Gastrocnemius medialis (tissue), 4 donors: ENCODE measurements around the gene NFIA. TPM values are rescaled to one million over a fixed set of nuclear protein-coding genes. Genes with fewer than 3 reads are reported as not detected.

Source experiments
- ATAC-seq, 2 donors: fragments of 150-250 bp; one replicate each; pipeline ENCODE4 v1.9.1; 2016
- DNase-seq, 2 donors: peaks; one replicate each; pipeline ENCODE4 v3.0.0-alpha.2; 2019
- H3K27ac ChIP-seq, 4 donors: fragments of 200-600 bp; sonication (generic); 1 replicate in 1 of 4; 2 replicates in 3 of 4; pipeline ENCODE4 v1.5.1; 2016 to 2018; ENCODE audit warnings: mild to moderate bottlenecking in 2 of 4, moderate library complexity in 1 of 4
- H3K27me3 ChIP-seq, 3 donors: fragments of 200-600 bp; sonication (generic) in 2 of 3; 1 replicate in 1 of 3; 2 replicates in 2 of 3; pipeline versions ENCODE4 v1.5.1 to v1.6.0; 2016 to 2019; ENCODE audit warnings: mild to moderate bottlenecking in 1 of 3, moderate library complexity in 1 of 3
- H3K36me3 ChIP-seq, 2 donors: fragments of 200-600 bp; sonication (generic) in 1 of 2; one replicate each; pipeline ENCODE4 v1.5.1; 2017 to 2018
- H3K4me1 ChIP-seq, 2 donors: fragments of 200-600 bp; sonication (generic) in 1 of 2; one replicate each; pipeline ENCODE4 v1.5.1; 2016 to 2017; ENCODE audit warnings: mild to moderate bottlenecking in 2 of 2
- H3K4me3 ChIP-seq, 4 donors: fragments of 200-600 bp; sonication (generic) in 3 of 4; 1 replicate in 1 of 4; 2 replicates in 3 of 4; pipeline ENCODE4 v1.5.1; 2016 to 2019; ENCODE audit warnings: mild to moderate bottlenecking in 2 of 4
- H3K9me3 ChIP-seq, 3 donors: fragments of 200-600 bp; sonication (generic) in 2 of 3; 1 replicate in 1 of 3; 2 replicates in 2 of 3; pipeline ENCODE4 v1.5.1; 2016 to 2019
- POLR2A ChIP-seq, 2 donors: fragments of 450-650 bp; IDR thresholded peaks; one replicate each; pipeline ENCODE4 v1.6.1; 2017; ENCODE audit warnings: antibody characterized with exemption in 2 of 2, mild to moderate bottlenecking in 2 of 2, moderate library complexity in 2 of 2
- in situ Hi-C, 4 donors: fragments of 200-750 bp; cut with MboI; loops; one replicate each; pipeline versions ENCODE4 v1.15.0 to v1.8.0; 2017; ENCODE audit warnings: low sequenced_read_pairs in 4 of 4
- intact Hi-C: fragments of 100-400 bp; cut with DNase I; formaldehyde crosslinking; loops from one replicate; pipeline ENCODE4 v1.15.1; 2023; ENCODE audit warnings: low total_unique reads
- total RNA-seq, 4 donors: library from RNA; depleted of rRNA; stranded (reverse); fragments of >200 nt; gene quantifications; one replicate each; pipeline versions ENCODE4 v1.1.0 to v1.2.3, GENCODE V29; 2016
- TF ChIP-seq, protein P1 (sequence below), 5 experiments: fragments of 450-650 bp in 3 of 5; fragments of 200-600 bp in 2 of 5; sonication (generic) in 2 of 5; IDR thresholded peaks in 4 of 5; conservative IDR thresholded peaks in 1 of 5; 1 replicate in 4 of 5; 2 replicates in 1 of 5; pipeline ENCODE4 v1.5.1; 2016 to 2019; ENCODE audit warnings: antibody characterized with exemption in 5 of 5, mild to moderate bottlenecking in 3 of 5, moderate library complexity in 3 of 5

NFIA gene
- total RNA-seq, 4 donors from 2014 or later, result 12.9 to 27.0 (median 26.6) TPM

GRCh38 chr1:61406467-61406866 lies 324.1 kb downstream of the NFIA start:
- intact Hi-C loops (no loop called here), in situ Hi-C loops (no loop called here)
- Histone ChIP-seq H3K27me3 (no peaks in the 10 kb centered on the region), H3K4me1 (peaks cover 12 to 13% of the 10 kb centered on the region in 2 donors), H3K36me3 (peaks cover 0 to 36% of the 10 kb centered on the region in 2 donors), H3K27ac (no peak overlapping the region), H3K4me3 (no peak overlapping the region), H3K9me3 (no peaks in the 10 kb centered on the region)
- no peak for DNase-seq
- TF ChIP-seq, protein P1, sequence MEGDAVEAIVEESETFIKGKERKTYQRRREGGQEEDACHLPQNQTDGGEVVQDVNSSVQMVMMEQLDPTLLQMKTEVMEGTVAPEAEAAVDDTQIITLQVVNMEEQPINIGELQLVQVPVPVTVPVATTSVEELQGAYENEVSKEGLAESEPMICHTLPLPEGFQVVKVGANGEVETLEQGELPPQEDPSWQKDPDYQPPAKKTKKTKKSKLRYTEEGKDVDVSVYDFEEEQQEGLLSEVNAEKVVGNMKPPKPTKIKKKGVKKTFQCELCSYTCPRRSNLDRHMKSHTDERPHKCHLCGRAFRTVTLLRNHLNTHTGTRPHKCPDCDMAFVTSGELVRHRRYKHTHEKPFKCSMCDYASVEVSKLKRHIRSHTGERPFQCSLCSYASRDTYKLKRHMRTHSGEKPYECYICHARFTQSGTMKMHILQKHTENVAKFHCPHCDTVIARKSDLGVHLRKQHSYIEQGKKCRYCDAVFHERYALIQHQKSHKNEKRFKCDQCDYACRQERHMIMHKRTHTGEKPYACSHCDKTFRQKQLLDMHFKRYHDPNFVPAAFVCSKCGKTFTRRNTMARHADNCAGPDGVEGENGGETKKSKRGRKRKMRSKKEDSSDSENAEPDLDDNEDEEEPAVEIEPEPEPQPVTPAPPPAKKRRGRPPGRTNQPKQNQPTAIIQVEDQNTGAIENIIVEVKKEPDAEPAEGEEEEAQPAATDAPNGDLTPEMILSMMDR (IDR thresholded peaks at IDR 0.05 in 4 of 5, conservative IDR thresholded peaks at IDR 0.05 in 1 of 5), result no peak
- no peak for TF ChIP-seq POLR2A (IDR thresholded peaks at IDR 0.05)
- ATAC-seq, result no peak

DNA sequence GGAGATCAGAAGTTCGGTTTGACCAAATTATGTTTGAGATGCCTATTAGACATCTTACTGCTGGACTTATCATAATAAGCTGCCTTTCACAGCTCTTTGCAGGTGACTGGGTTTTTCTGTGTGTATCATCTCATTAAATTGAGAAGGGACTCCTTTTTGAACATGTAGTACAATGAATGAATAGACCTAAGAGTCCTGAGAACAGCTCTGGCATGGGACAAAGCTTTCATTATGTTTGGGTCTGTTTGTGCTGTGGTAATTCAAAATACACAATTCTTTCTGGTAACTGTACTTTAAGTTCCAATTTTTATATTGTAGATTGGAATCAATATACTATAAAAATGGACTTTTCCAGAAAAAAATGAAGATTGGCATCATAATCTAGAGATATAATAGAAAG lies 330.2 kb downstream of the NFIA start:
- intact Hi-C loops (no loop called here), in situ Hi-C loops (no loop called here)
- Histone ChIP-seq H3K36me3 (peaks cover 0 to 36% of the 10 kb centered on the region in 2 donors), H3K4me3 (no peak overlapping the region), H3K27me3 (no peaks in the 10 kb centered on the region), H3K27ac (no peak overlapping the region), H3K9me3 (no peaks in the 10 kb centered on the region), H3K4me1 (no peaks in the 10 kb centered on the region)
- no peak for DNase-seq
- no peak for TF ChIP-seq POLR2A (IDR thresholded peaks at IDR 0.05)
- TF ChIP-seq, protein P1 (IDR thresholded peaks at IDR 0.05 in 4 of 5, conservative IDR thresholded peaks at IDR 0.05 in 1 of 5), result no peak
- ATAC-seq, result no peak

DNA sequence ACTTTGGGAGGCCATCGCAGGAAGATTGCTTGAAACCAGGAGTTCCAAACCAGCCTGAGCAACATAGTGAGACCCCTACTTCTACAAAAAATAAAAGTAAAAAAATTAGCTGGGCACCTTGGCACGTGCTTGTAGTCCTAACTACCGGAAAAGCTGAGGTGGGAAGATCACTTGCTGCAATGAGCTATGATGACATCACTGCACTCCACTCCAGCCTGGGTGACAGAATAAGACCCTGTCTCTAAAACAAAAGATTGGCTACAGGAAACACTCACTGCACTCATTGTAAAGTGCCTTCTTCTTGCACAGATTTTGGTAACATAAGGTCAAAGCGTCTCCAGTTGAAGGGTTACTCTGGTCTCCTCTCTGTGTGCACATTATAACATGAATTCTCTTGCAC lies 336.8 kb downstream of the NFIA start:
- Histone ChIP-seq H3K9me3 (no peaks in the 10 kb centered on the region), H3K4me3 (no peak overlapping the region), H3K27me3 (no peaks in the 10 kb centered on the region), H3K4me1 (peaks cover 0 to 4% of the 10 kb centered on the region in 2 donors), H3K27ac (no peak overlapping the region), H3K36me3 (no peaks in the 10 kb centered on the region)
- intact Hi-C loops (no loop called here), in situ Hi-C loops (no loop called here)
- ATAC-seq, result no peak
- no peak for DNase-seq
- TF ChIP-seq, protein P1 (IDR thresholded peaks at IDR 0.05 in 4 of 5, conservative IDR thresholded peaks at IDR 0.05 in 1 of 5), result no peak
- no peak for TF ChIP-seq POLR2A (IDR thresholded peaks at IDR 0.05)

- Histone ChIP-seq H3K27me3 (no peaks in the 10 kb centered on the region), H3K4me1 (peaks cover 0 to 8% of the 10 kb centered on the region in 2 donors), H3K4me3 (no peak overlapping the region), H3K36me3 (no peaks in the 10 kb centered on the region), H3K9me3 (no peaks in the 10 kb centered on the region), H3K27ac (no peak overlapping the region)
- ATAC-seq, result no peak
- TF ChIP-seq POLR2A (IDR thresholded peaks at IDR 0.05), result no peak
- TF ChIP-seq, protein P1 (IDR thresholded peaks at IDR 0.05 in 4 of 5, conservative IDR thresholded peaks at IDR 0.05 in 1 of 5), result no peak
- intact Hi-C loops (no loop called here), in situ Hi-C loops (no loop called here)
- no peak for DNase-seq
These were observed 337.3 kb downstream of the NFIA start for GRCh38 chr1:61419657-61420056.

DNA sequence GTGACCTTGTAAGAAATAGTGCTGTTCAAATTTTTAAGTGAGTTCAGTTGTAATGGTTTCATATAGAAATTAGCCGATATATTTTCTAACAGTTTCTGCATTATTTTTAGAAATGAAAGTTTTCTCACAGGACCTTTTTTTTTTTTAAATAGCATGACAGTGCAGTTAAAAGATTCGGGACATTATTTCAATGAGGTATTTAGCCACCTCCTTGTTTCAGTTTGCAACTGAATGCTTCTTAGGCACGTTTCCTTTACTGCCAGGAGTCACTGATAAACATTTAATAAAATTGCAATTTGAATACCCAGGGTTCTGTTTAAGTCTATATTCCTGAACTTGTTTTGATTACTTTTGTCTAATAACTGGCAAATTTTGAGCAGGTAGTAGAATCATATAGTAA lies 337.9 kb downstream of the NFIA start:
- no peak overlapping the region for H3K27ac ChIP-seq
- no peak for ATAC-seq
- TF ChIP-seq, protein P1 (IDR thresholded peaks at IDR 0.05 in 4 of 5, conservative IDR thresholded peaks at IDR 0.05 in 1 of 5), result no peak
- no peak for TF ChIP-seq POLR2A (IDR thresholded peaks at IDR 0.05)

More for the DNA sequence above, 337.9 kb downstream of the NFIA start:
- no peaks in the 10 kb centered on the region for H3K9me3 ChIP-seq
- H3K36me3 ChIP-seq, result no peaks in the 10 kb centered on the region
- DNase-seq, result no peak
- in situ Hi-C loops (no loop called here), intact Hi-C loops (no loop called here)
- peaks cover 0 to 14% of the 10 kb centered on the region in 2 donors for H3K4me1 ChIP-seq
- H3K4me3 ChIP-seq, result no peak overlapping the region
- H3K27me3 ChIP-seq, result no peaks in the 10 kb centered on the region
